Nucleus accumbens (tissue), 56 donors: ENCODE measurements around the gene PCSK6.

ENCODE experiments used
- DNase-seq, 56 donors: peaks; one replicate each; lab custom pipeline; 2025; lab: John Stamatoyannopoulos, UW

PCSK6 gene

DNA sequence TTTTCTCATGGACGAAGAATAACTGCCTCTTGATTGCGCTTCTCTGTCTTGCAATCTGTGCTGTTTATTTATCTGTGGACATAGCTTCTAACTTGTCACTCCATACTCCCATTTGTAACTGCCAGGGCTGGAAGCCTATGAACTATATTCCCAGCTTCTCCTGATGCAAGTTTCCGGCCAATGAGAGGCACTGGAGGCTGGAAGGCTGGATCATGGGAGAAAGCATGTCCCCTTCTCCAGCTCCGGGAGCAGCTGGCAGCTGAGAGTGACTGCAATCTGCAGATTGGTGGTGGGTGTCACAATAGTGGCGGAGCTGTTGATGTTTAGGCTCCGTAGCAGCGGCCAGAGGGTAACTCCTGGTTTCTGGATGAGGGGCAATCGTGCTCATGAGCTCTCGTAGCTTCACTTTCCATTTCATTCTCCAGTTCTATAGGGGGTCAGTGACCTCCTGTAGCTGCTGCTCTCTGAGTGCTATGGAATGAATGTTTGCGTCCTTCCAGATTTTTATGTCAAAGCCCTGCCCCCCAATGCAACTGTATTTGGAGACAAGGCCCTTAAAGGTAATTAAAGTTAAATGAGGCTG is 35.7 kb upstream of the PCSK6 start:
- DNase-seq: no peak

DNA sequence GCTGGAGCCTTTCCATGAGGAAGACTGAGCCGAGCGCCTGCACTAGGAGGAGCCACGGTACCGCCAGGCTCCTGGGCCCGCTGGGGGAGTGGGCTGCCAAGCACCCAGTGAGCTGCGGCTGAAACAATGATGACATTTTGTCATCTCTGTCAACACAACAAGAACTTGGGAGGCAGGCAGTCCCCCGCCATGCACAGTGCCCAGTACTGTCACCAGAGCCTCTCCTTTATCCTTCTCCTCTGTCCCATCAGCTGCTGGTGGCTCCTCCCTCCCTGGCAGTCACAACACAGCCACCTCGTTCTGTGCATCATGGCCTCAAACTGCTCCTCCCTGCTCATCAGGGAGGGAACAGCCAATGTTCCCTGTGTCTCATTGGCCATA is 34.0 kb upstream of the PCSK6 start:
- DNase-seq: peak in 51 of 56 donors; percentile 27 to 94 (median 78)

DNA sequence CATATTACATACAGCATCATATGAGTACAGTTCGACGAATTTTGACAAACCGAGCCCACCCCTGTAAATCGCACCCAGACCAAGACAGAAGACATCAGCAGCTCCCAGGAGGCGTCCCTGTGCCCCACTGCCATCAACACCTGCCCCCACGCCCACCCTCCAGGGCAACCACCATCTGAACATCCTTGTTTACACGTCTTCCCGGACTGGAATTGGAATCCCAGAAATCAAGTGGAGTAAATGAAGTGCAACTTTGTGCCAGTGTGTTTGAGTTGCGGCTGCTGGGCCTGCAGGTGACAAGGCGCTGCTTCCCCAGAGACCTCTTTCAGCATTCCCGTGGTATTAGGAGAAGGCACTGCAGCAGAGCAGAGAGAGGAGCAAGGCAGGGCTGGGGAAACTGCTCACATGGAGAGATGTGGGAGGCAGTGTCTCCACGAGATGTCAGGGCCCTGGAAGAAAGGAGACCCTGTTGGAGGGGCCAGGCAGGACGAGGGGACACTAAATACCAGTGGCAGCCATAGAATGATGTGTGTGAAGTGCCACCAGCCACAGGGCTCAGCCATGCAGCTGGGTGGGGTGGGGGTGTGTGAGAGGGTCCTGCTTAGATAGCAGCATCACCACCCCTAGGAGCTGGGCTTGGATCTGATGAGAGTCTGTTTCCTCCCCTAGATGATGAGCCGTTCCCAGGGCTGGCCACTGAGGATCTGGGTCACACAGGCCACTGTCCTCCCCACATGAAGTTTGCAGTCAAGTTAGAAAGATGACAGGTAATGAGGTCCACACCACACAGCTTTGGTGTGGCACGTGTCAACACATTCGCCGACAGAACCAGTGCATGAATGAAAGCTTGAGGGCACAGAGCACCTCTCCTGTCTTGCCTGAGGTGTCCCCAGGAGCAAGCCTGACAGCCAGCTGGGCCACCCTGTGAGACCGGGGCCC is 33.4 kb upstream of the PCSK6 start:
- no peak for DNase-seq

DNA sequence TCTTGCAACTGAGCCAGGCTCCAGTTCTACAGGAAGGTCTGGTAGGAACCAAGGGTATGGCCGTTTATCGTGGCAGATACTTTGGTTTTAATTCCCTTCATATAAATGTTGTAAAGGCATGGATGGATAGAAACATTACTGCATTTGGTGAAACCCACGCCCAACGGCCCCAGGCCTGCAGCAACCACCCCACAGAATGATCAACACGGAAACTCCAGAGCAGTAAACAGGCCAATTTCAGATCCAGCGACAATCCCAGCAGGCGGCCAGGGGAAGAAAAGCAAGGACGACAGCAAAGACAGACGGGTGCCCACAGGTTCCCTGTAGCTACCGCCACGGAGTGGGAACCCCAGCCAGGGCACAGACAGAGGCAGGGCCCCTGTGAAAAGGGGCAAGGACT is 32.6 kb upstream of the PCSK6 start:
- no peak for DNase-seq

DNA sequence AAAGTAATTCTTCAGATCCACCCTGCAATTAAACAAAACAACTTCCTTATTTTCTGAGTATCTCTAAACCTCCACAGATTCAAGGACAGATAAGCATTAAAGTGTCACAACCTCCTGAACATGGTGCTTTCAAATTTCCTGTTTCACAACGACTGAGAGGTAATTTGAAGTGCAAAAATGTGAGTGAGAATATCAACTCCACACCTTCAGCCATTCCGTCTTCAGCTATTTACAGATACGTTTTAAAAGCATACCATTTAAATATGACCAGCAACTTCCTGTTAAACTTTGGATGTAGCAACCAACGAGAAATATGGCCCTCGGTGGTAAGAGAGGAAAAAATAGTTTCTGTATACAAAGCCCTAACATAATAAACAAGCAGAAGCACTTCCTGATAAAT is 32.1 kb upstream of the PCSK6 start:
- DNase-seq: no peak

DNA sequence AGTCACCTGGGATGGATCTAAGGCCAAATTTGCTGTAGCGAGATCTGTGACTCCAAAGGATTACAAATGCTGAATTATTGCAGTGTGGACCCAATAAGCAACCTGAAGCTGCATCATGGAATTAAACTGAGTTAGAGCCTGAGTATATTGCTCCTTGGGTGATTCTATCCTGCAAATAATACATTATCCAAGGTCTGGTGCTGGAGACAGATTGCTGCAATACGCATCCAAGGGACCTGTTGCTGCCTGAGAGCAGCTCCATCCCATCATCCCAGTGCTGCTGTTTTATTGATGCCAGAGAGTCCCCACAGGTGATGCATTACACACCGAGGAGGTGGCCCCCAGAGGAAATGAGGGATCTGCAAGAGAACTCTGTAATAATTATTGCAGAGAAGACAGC is 31.6 kb upstream of the PCSK6 start:
- DNase-seq: no peak

DNA sequence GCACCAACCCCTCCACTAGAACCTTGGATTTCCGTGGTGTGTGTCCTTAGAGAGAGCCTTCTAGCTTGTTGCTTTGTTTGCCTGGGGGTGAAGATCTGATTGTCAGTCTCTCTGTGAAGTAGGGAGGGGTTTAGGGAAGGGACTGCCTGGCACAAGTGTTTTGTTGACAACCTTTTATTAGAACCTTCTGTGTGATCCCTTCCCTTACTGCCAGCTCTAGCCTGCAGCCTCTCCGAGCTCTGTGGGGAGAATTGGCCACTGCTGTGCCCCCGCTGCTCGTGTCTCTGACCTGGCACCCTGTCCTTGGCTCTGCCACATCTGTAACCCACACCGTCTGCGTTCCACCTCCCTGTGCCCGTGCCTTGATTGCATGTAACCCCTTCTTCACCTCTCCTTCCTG is 30.9 kb upstream of the PCSK6 start:
- peak in 14 of 56 donors; percentile 17 to 55 (median 34) for DNase-seq

DNA sequence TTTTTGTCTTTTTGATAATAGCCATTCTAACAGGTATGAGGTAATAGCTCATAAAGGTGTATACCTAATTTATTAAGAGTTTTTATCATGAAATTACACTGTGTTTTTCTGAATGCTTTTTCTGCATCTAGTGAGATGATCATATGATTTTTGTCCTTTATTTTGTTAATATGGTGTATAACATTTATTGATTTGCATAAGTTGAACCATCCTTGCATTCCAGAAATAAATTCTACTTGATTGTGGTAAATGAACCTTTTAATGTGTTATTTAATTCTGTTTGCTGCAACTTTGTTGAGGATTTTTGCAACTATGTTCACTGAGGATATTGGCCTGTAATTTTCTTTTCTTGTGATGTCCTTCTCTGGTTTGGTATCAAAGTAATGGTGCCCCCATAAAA is 28.0 kb upstream of the PCSK6 start:
- DNase-seq: no peak

DNA sequence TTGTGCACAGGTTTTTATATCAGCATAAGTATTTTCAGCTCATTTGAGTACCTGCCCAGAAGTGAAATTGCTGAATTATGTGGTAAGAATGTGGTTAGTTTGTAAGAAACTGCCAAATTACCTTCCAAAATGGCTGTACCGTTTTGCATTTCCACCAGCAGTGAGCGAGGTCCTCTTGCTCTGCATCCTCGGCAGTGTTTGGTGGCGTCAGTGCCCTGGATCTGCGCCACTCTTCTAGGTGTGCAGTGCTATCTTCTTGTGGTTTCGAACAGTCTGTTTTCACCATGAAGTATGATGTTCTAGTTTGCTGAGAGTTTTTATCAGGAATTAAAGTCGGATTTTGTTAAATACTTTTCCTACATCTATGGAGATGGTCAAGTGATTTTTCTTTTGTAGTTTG is 24.8 kb upstream of the PCSK6 start:
- DNase-seq: no peak

DNA sequence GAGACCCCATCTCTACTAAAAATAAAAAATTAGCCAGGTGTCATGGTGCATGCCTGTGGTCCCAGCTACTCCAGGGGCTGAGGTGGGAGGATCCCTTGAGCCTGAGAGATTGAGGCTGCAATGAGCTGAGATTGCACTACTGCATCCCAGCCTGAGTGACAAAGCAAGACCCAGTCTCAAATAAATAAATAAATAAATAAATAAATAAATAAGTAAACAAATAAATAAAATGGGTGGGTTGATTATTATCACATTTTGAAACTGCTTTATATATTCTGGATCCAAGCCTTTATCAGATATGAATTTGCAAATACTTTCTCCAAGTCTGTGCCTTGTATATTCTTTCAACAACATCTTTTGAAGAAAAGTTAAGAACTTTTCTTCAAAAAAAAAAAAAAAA is 22.2 kb upstream of the PCSK6 start:
- no peak for DNase-seq

DNA sequence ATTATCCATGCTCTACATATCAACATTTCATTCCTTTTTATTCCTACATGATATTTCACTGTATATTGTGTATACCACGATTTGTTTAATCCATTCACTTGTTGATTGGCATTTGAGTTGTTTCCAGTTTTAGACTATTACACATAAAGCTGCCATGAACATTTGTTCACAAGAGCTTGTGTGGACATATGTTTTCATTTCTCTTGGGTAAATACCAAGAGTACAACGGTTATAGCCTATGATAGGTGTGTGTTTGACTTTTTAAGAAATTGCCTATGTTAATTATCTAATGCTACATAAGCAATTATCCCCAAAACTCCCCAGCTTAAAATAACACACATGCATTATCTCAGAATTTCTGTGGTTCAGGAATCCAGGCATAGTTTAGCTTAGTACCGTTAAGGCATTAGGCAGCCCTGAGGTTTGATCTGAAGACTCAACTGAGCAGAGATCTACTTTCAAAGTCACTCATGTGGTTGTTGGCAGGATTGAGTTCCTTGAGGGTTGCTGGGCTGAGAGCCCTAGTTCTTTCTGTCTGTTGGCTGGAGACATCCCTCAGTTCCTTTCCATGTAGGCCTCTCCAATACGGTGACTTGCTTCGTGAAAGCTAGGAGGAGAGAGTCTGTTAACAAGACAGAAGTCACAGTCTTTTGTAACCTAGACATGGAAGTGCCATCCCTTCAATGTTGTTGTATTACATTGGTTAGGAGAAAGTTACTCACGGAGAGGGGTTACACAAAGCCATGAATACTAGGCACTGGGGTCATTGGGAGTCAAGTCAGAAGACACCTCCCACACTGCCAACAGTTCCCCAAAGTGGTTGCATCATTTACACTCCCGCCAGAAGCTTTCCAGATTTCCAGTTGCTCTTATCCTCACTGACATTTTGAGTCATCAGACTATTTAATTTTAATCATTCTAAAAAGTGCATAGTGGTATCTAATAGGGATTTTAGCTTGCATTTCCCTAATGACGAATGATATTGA is 21.0 kb upstream of the PCSK6 start:
- DNase-seq: no peak

DNA sequence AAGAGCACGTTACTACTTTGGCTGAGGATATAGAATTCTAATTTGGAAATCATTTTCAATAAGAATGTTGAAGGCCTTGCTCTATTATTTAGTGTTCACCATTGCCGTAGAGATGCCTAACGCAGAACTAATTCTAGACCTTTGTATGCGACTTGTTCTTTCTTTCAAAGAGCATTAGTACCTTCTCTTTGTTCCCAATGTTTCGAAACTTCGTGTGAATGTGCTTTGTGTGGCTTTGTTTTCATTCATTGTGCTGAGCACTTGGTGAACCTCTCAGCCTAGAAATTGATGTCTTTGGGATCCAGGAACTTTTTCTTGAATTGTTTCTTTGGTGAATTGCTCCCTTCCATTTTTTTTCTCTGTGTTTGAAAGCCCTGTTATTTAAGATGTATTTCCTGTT is 19.8 kb upstream of the PCSK6 start:
- no peak for DNase-seq

DNA sequence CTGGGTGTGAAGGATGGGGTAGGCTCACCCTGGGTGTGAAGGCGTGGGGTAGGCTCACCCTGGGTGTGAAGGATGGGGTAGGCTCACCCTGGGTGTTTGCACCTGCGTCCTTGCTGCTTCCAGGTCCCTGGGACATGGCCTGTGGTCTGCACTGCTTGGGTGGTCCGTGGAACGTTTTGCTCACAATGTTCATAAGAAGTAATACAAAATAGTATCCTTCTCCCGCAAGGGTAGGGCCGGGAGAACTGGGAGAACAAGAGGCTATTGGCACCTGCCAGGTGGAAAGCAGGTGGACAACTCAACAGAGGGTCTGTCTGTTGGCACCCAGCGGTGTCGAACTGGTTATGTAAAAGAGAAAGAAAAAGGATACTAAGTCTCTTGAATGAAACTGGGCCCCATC is 17.0 kb upstream of the PCSK6 start:
- no peak for DNase-seq

DNA sequence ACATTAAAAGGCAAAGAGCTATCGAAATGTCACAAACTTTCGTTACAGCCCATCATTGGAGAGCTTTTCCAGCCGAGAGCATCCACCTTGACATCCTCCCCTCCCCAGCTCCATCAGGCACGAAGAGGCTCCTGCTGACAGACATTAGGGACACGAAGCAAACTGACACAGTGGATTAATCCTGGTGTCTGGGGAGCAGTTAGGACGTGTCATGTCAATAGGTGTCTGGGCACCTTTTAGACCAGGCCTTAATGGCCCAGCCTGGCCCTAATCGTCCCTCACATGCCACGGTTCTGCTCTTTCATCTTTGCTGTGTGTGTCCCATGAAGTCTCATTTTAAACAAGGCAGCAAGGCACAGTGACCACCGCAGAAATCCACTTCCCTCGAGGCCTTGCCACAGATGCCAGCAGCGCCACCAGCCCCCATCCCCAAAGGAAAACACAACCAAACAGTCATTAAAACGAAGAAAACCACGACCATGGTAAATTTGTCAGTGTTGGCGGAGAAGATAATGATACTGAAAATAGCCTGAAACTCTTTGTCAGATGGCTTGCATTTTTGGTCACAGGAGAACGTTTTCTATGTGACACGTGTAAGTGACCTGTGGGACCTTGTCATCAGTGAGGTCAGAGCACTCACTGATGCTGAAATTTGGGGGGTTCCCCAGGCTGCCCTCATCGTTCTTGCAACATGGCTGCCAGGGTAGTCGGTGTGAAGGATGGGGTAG is 16.3 kb upstream of the PCSK6 start:
- DNase-seq: no peak

DNA sequence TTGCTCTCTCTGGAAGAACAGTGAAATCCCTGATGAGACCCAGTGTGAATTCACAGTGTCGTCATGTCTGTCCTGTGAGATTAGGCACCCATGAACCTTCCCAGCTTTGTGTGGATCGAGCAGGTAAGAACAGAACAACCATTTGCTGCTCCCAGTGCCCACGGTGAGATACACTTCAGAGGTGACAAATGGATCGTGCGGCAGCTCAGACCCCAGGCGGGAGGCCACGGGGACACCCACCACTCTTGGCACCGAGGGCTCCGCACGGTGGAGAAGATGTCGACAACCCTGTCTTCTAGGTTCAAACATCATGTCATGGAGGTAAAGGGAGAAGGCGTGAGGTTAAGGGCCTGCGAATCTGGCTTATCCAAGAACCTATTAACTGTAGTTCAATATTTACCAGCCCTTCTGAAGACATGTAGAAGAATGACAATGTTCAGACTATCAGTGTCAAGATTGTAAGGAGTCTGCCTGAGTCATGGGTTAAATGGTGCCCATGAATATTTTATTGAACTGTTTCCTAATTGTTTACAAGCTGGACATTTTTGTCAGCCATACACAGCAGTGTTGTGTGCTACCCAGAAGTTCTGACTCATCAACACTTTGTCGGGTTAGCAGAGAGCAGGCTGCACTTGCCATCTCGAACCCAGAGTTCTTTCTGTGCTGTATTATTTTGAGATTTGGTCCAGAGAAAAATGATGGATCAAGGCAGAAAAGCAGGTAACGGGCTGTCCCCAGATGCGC is 15.5 kb upstream of the PCSK6 start:
- DNase-seq: no peak

DNA sequence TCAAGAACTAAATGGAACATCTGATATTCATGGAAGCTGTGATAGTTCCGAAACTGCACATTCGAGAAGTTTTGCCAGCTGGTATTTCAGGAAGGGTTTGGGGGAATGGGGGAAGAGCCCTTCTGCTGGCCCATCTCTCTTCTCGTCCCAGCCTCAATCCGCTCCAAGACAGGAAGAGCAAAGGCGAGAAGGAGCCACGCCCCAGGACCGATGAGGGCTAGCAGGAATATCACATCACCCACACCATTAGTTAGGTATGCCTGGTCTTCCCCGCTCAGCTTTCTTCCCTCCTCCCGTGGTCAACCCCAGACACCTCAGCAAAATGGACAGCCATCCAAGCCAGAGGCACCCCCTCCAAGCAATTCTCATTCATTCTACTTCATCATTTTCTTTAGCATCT is 14.9 kb upstream of the PCSK6 start:
- DNase-seq: no peak

DNA sequence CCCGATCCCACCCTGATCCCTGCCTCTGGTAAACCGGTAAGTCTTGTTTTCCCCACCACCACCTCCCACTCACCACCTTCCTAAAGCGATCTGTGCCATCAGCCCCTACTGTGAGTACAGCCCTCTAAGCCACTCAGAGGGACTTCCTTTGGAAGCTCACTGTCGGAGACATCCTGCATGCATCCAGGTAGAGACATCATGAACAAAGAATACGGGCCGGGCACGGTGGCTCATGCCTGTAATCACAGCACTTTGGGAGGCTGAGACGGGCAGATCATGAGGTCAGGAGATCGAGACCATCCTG is 13.7 kb upstream of the PCSK6 start:
- no peak for DNase-seq

DNA sequence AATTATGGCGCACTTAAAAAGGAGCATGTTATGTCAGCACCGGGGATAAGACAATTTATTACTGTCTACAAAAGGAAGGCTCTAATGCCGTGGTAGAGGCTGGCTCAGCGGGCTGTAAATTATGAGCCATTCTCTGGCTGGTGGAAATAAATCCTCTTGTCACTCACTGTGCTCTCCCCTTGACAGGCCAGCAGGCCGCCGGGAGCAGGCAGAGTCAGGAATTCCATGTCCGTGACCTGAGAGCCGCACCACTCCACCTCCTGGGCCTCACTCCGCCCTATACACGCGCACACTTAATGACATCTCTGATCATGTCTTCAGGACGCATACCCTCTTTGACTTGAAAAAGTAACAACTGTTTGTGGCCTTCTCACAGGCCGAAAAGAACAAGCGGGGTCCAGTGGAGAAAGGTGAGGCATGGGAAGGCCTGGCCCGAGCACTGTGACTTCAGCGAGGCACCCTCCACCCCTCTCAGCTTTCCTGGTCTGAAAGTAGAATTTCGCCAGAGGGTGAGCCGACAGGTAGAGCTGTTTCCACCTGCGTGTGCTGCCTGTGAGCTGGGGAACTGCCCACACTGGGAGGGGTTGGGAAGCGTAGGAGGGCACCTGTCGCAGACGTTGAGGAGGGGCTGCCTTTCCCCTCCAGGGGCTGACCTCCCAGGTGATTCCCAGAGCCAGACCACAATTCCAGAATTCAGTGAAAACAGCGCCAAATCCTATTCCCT is 13.2 kb upstream of the PCSK6 start:
- DNase-seq: no peak

DNA sequence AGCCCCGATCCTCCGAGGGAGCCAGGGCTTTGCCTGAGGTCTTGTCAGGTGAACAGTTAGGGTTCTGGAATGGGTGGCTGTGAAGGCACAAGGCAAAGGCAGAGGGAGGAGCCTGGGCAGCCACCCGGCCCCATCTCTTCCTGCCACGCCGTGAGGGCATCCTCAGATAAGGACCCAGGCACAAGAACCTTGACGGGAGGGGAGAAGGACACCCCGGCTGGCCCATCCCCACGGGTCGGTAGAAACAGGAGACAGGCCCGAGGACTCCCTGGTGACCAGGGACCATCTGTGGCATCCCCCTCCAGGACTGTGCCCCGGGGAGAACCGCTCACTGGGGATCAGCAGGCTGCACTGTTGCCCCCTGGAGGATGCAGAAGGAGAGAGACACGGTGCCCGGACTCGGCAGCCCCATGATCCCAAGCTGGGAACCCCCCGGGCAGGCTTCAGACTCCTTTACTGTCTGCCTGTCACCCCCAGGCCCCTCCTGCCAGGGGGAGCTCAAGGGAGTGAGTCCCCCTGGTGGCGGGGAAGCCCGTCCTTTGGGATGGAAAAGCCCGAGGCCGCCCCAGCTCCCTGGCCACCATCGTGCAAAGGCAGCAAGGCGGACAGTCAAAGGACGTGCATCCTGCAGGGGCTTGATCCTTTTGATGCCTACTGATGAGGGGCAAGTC is 12.3 kb upstream of the PCSK6 start:
- DNase-seq: peak in 30 of 56 donors; percentile 23 to 73 (median 50)
